Keratinocyte (primary cell): Measurements from ENCODE around the gene ADGRV1.

Experiments used
- CTCF ChIP-seq, 3 experiments: IDR thresholded peaks in 1 of 3; conservative IDR thresholded peaks in 1 of 3; optimal IDR thresholded peaks in 1 of 3; 2 replicates in 2 of 3; 3 replicates in 1 of 3; pipeline versions ENCODE3 to v1.5.1; 2011; ENCODE audit warnings: low read length in 3 of 3, mild to moderate bottlenecking in 3 of 3, moderate library complexity in 2 of 3, control low read depth in 1 of 3, inconsistent platforms in 1 of 3; ENCODE audit not compliant: insufficient read depth in 2 of 3; ENCODE audit errors: extremely low read depth in 1 of 3
- EZH2 ChIP-seq: IDR thresholded peaks from one replicate; pipeline ENCODE4 v1.6.1; 2012; ENCODE audit warnings: inconsistent platforms, mild to moderate bottlenecking, low read length, moderate library complexity

- TF ChIP-seq CTCF (optimal IDR thresholded peaks at IDR 0.05 in 1 of 3, IDR thresholded peaks at IDR 0.05 in 1 of 3, conservative IDR thresholded peaks at IDR 0.05 in 1 of 3; ENCODE audit: extremely low read depth in 1 of 3, insufficient read depth in 2 of 3, low read length in 3 of 3): no peak
- no peak for TF ChIP-seq EZH2
Observed at GRCh38 chr5:91089758-91090157, 531.2 kb downstream of the ADGRV1 start.
